ENCODE measurements around the gene INSC. TPM values are rescaled to one million over a fixed set of nuclear protein-coding genes. Genes with fewer than 3 reads are reported as not detected.

Gene INSC
- polyA plus RNA-seq, 1 donor from 2014 or later, result 0.12 TPM

DNA sequence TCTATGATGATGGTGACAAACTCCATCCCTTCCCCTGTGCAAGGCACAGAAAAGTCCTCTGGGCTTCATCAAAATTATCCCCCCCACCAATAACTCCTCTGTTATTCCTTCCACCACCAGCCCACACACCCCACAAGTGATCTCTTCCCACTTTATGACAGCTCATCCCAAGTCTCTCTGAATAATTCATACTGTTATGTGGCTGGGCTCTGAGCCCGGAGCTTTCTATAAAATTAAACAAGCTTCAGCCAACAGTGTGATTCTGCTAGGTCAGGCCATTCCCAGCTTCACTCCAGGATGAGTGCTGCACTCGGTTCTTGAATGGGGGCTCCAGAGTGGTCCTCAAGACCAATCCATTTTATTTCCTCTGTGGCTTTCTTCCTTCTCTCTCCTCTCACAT is 83.0 kb downstream of the INSC start:
- Histone ChIP-seq H3K4me2 (ENCODE audit: low read length) (no peak overlapping the region), H3K36me3 (ENCODE audit: insufficient read depth, low read length) (no peaks in the 10 kb centered on the region), H3K9me2 (ENCODE audit: insufficient read depth, low read length) (no peaks in the 10 kb centered on the region), H2AFZ (ENCODE audit: low read depth, low read length) (no peak overlapping the region), H3K9me3 (ENCODE audit: low read length) (no peaks in the 10 kb centered on the region), H4K20me1 (ENCODE audit: insufficient read depth) (no peaks in the 10 kb centered on the region), H3K4me3 (ENCODE audit: low read length) (no peak overlapping the region), H3F3A (ENCODE audit: insufficient read depth, low read length, poor library complexity, severe bottlenecking) (no peaks in the 10 kb centered on the region), H3K9ac (ENCODE audit: low read length) (no peak overlapping the region), H3K79me2 (replicated peaks; ENCODE audit: insufficient read depth, low read length) (no peaks in the 10 kb centered on the region), H3K27ac (ENCODE audit: low read length) (no peak overlapping the region), H3K27me3 (ENCODE audit: insufficient read depth, low read depth, low read length) (no peaks in the 10 kb centered on the region)
- TF ChIP-seq EZH2 (IDR thresholded peaks at IDR 0.05; ENCODE audit: borderline replicate concordance, insufficient read depth, low read length, poor library complexity, severe bottlenecking), result no peak
- TF ChIP-seq MXI1 (conservative IDR thresholded peaks at IDR 0.05; ENCODE audit: poor library complexity, severe bottlenecking), result no peak
- no peak for TF ChIP-seq RAD21 (conservative IDR thresholded peaks at IDR 0.05)
- TF ChIP-seq SMC3 (conservative IDR thresholded peaks at IDR 0.05; ENCODE audit: poor library complexity), result no peak
- TF ChIP-seq, protein P1, sequence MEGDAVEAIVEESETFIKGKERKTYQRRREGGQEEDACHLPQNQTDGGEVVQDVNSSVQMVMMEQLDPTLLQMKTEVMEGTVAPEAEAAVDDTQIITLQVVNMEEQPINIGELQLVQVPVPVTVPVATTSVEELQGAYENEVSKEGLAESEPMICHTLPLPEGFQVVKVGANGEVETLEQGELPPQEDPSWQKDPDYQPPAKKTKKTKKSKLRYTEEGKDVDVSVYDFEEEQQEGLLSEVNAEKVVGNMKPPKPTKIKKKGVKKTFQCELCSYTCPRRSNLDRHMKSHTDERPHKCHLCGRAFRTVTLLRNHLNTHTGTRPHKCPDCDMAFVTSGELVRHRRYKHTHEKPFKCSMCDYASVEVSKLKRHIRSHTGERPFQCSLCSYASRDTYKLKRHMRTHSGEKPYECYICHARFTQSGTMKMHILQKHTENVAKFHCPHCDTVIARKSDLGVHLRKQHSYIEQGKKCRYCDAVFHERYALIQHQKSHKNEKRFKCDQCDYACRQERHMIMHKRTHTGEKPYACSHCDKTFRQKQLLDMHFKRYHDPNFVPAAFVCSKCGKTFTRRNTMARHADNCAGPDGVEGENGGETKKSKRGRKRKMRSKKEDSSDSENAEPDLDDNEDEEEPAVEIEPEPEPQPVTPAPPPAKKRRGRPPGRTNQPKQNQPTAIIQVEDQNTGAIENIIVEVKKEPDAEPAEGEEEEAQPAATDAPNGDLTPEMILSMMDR (IDR thresholded peaks at IDR 0.05; ENCODE audit: poor library complexity, severe bottlenecking), result no peak

DNA sequence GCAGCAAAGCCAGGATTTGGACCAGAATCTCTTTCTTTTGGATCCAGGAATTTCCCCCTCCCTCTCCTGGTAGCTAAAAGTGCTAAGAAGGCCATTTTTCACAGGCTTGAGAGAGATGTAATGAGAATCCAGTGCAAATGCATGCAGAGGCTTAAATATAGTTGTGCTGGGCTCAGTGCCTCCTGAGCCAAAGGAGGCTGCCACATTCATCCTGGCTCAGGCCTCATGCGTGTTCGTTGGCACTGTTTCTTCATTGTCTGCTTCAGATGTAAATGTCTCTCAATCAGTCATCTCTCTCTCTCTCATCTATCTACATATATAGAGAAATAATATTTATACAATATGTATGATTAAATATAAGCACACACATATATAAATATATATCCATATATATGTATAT is 83.6 kb downstream of the INSC start:
- H3K27ac ChIP-seq (ENCODE audit: low read length), result no peak overlapping the region
- no peak overlapping the region for H3K9ac ChIP-seq (ENCODE audit: low read length)
- H2AFZ ChIP-seq (ENCODE audit: low read depth, low read length), result no peak overlapping the region
- no peaks in the 10 kb centered on the region for H3K79me2 ChIP-seq (replicated peaks; ENCODE audit: insufficient read depth, low read length)
- no peak overlapping the region for H3K4me2 ChIP-seq (ENCODE audit: low read length)
- no peaks in the 10 kb centered on the region for H3K36me3 ChIP-seq (ENCODE audit: insufficient read depth, low read length)
- no peaks in the 10 kb centered on the region for H3F3A ChIP-seq (ENCODE audit: insufficient read depth, low read length, poor library complexity, severe bottlenecking)
- no peaks in the 10 kb centered on the region for H3K9me2 ChIP-seq (ENCODE audit: insufficient read depth, low read length)
- H4K20me1 ChIP-seq (ENCODE audit: insufficient read depth), result no peaks in the 10 kb centered on the region
- TF ChIP-seq TAF1 (IDR thresholded peaks at IDR 0.05; ENCODE audit: low read depth) (no peak), RAD21 (conservative IDR thresholded peaks at IDR 0.05) (no peak), POLR2AphosphoS5 (IDR thresholded peaks at IDR 0.05) (no peak), EZH2 (IDR thresholded peaks at IDR 0.05; ENCODE audit: borderline replicate concordance, insufficient read depth, low read length, poor library complexity, severe bottlenecking) (no peak)
- TF ChIP-seq, protein P2, sequence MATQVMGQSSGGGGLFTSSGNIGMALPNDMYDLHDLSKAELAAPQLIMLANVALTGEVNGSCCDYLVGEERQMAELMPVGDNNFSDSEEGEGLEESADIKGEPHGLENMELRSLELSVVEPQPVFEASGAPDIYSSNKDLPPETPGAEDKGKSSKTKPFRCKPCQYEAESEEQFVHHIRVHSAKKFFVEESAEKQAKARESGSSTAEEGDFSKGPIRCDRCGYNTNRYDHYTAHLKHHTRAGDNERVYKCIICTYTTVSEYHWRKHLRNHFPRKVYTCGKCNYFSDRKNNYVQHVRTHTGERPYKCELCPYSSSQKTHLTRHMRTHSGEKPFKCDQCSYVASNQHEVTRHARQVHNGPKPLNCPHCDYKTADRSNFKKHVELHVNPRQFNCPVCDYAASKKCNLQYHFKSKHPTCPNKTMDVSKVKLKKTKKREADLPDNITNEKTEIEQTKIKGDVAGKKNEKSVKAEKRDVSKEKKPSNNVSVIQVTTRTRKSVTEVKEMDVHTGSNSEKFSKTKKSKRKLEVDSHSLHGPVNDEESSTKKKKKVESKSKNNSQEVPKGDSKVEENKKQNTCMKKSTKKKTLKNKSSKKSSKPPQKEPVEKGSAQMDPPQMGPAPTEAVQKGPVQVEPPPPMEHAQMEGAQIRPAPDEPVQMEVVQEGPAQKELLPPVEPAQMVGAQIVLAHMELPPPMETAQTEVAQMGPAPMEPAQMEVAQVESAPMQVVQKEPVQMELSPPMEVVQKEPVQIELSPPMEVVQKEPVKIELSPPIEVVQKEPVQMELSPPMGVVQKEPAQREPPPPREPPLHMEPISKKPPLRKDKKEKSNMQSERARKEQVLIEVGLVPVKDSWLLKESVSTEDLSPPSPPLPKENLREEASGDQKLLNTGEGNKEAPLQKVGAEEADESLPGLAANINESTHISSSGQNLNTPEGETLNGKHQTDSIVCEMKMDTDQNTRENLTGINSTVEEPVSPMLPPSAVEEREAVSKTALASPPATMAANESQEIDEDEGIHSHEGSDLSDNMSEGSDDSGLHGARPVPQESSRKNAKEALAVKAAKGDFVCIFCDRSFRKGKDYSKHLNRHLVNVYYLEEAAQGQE (IDR thresholded peaks at IDR 0.05; ENCODE audit: borderline replicate concordance), result no peak
- H3K9me3 ChIP-seq (ENCODE audit: low read length), result no peaks in the 10 kb centered on the region
- no peak overlapping the region for H3K4me3 ChIP-seq (ENCODE audit: low read length)
- H3K27me3 ChIP-seq (ENCODE audit: insufficient read depth, low read depth, low read length), result no peaks in the 10 kb centered on the region

GRCh38 chr11:15199693-15200092 is 85.0 kb downstream of the INSC start:
- Histone ChIP-seq H3K27me3 (ENCODE audit: insufficient read depth, low read depth, low read length) (no peaks in the 10 kb centered on the region), H3F3A (ENCODE audit: insufficient read depth, low read length, poor library complexity, severe bottlenecking) (no peaks in the 10 kb centered on the region), H2AFZ (ENCODE audit: low read depth, low read length) (no peak overlapping the region), H3K4me2 (ENCODE audit: low read length) (no peak overlapping the region), H3K36me3 (ENCODE audit: insufficient read depth, low read length) (no peaks in the 10 kb centered on the region), H3K27ac (ENCODE audit: low read length) (no peak overlapping the region), H3K9me3 (ENCODE audit: low read length) (no peaks in the 10 kb centered on the region), H4K20me1 (ENCODE audit: insufficient read depth) (no peaks in the 10 kb centered on the region), H3K9ac (ENCODE audit: low read length) (no peak overlapping the region), H3K9me2 (ENCODE audit: insufficient read depth, low read length) (no peaks in the 10 kb centered on the region), H3K4me3 (ENCODE audit: low read length) (no peak overlapping the region), H3K79me2 (replicated peaks; ENCODE audit: insufficient read depth, low read length) (no peaks in the 10 kb centered on the region)
- TF ChIP-seq POLR2AphosphoS5 (IDR thresholded peaks at IDR 0.05) (no peak), EP300 (conservative IDR thresholded peaks at IDR 0.05; ENCODE audit: poor library complexity, severe bottlenecking) (no peak), RAD21 (conservative IDR thresholded peaks at IDR 0.05) (no peak), MXI1 (conservative IDR thresholded peaks at IDR 0.05; ENCODE audit: poor library complexity, severe bottlenecking) (no peak), SMC3 (conservative IDR thresholded peaks at IDR 0.05; ENCODE audit: poor library complexity) (no peak), TAF1 (IDR thresholded peaks at IDR 0.05; ENCODE audit: low read depth) (no peak), EZH2 (IDR thresholded peaks at IDR 0.05; ENCODE audit: borderline replicate concordance, insufficient read depth, low read length, poor library complexity, severe bottlenecking) (no peak)
- TF ChIP-seq, protein P1 (IDR thresholded peaks at IDR 0.05; ENCODE audit: poor library complexity, severe bottlenecking), result no peak
- TF ChIP-seq, protein P2 (IDR thresholded peaks at IDR 0.05; ENCODE audit: borderline replicate concordance), result no peak
